Stimulated activated CD8-positive, alpha-beta memory T cell treated with anti-CD3 and anti-CD28 coated beads, Interleukin-2, amount 100 ng/mL, for 1 hour (primary cell): ENCODE measurements around the gene MAP2K6.
"Not testable (repeated sequence)": the region's sequence is repeated elsewhere in the genome, so short reads cannot be mapped to it uniquely, and the experiment has no call there.

Source experiments
- DNase-seq, 2 donors: peaks; one replicate each; pipeline ENCODE4 v3.0.0-alpha.2; 2020; ENCODE audit warnings: low read depth in 2 of 2

MAP2K6 gene

GRCh38 chr17:69457603-69458002 lies 43.1 kb downstream of the MAP2K6 start:
- no peak for DNase-seq

- DNase-seq: no peak
Measured at GRCh38 chr17:69460963-69461922, 46.7 kb downstream of the MAP2K6 start.

- DNase-seq: no peak
Measured at GRCh38 chr17:69461951-69462369, 47.5 kb downstream of the MAP2K6 start.

- no peak for DNase-seq
Measured at GRCh38 chr17:69462882-69463281, 48.4 kb downstream of the MAP2K6 start.

GRCh38 chr17:69466451-69466850 lies 52.0 kb downstream of the MAP2K6 start:
- DNase-seq: no peak

- DNase-seq: no peak
Measured at GRCh38 chr17:69466905-69467667, 52.6 kb downstream of the MAP2K6 start.

GRCh38 chr17:69468207-69468606 lies 53.7 kb downstream of the MAP2K6 start:
- DNase-seq: no peak

- no peak for DNase-seq
Measured at GRCh38 chr17:69470702-69471101, 56.2 kb downstream of the MAP2K6 start.

- no peak for DNase-seq
Measured at GRCh38 chr17:69471406-69471805, 56.9 kb downstream of the MAP2K6 start.

- no peak for DNase-seq
Measured at GRCh38 chr17:69473841-69474831, 59.6 kb downstream of the MAP2K6 start.

GRCh38 chr17:69477204-69477902 lies 62.9 kb downstream of the MAP2K6 start:
- no peak for DNase-seq

- no peak for DNase-seq
Measured at GRCh38 chr17:69477903-69478266, 63.4 kb downstream of the MAP2K6 start.

- DNase-seq: no peak
Measured at GRCh38 chr17:69478916-69479315, 64.4 kb downstream of the MAP2K6 start.

GRCh38 chr17:69479756-69480155 lies 65.3 kb downstream of the MAP2K6 start:
- not testable (repeated sequence) for DNase-seq

GRCh38 chr17:69480245-69480644 lies 65.7 kb downstream of the MAP2K6 start:
- no peak for DNase-seq

- DNase-seq: no peak
Measured at GRCh38 chr17:69485251-69485661, 70.8 kb downstream of the MAP2K6 start.

- DNase-seq: no peak
Measured at GRCh38 chr17:69485901-69486643, 71.6 kb downstream of the MAP2K6 start.

- no peak for DNase-seq
Measured at GRCh38 chr17:69486779-69487637, 72.5 kb downstream of the MAP2K6 start.

GRCh38 chr17:69489313-69489712 lies 74.8 kb downstream of the MAP2K6 start:
- no peak for DNase-seq
